Bronchial epithelial cell (primary cell): ENCODE results near the gene TRIM5. TPM values are rescaled to one million over a fixed set of nuclear protein-coding genes. Genes with fewer than 3 reads are reported as not detected.
"Not testable (repeated sequence)": the region's sequence is repeated elsewhere in the genome, so short reads cannot be mapped to it uniquely, and the experiment has no call there.

ENCODE experiments used
- DNase-seq: peaks from one replicate; pipeline ENCODE4 v3.0.0-alpha.2; 2010; ENCODE audit warnings: low read depth
- FAIRE-seq: peaks from 2 replicates; lab custom pipeline; 2011; peaks lifted over from hg19 to GRCh38; lab: Jason Lieb, UNC
- H3K27me3 ChIP-seq: 2 replicates; pipeline ENCODE4 v1.5.1; 2011; ENCODE audit warnings: low read length; ENCODE audit not compliant: control insufficient read depth, insufficient read depth
- H3K36me3 ChIP-seq: 2 replicates; pipeline ENCODE4 v1.5.1; 2011; ENCODE audit warnings: low read length; ENCODE audit not compliant: control insufficient read depth, insufficient read depth
- H3K4me3 ChIP-seq: 2 replicates; pipeline ENCODE4 v1.5.1; 2011; ENCODE audit warnings: mild to moderate bottlenecking, low read depth, low read length, control low read depth
- CTCF ChIP-seq: IDR thresholded peaks from 2 replicates; pipeline ENCODE4 v1.5.1; 2011; ENCODE audit warnings: mild to moderate bottlenecking, moderate library complexity, low read length, control low read depth, inconsistent platforms; ENCODE audit not compliant: insufficient read depth, severe bottlenecking
- total RNA-seq: library from RNA; depleted of rRNA; stranded (reverse); fragments of >200 nt; gene quantifications from 2 replicates; pipeline ENCODE4 v1.2.1, GENCODE V29; 2014

TRIM5 gene
- total RNA-seq, 1 donor from 2014 or later, result 32.9 TPM

- peaks cover 1% of the 10 kb centered on the region for H3K36me3 ChIP-seq
- DNase-seq (no peak), FAIRE-seq (no peak)
- no peak for TF ChIP-seq CTCF
- H3K27me3 ChIP-seq, result no peaks in the 10 kb centered on the region
- no peak overlapping the region for H3K4me3 ChIP-seq
These were observed 15.7 kb upstream of the TRIM5 start for GRCh38 chr11:5700421-5701054.

GRCh38 chr11:5698281-5698680 is 13.4 kb upstream of the TRIM5 start:
- no peaks in the 10 kb centered on the region for H3K27me3 ChIP-seq
- no peak for TF ChIP-seq CTCF
- DNase-seq (no peak), FAIRE-seq (no peak)
- no peak overlapping the region for H3K4me3 ChIP-seq
- H3K36me3 ChIP-seq, result peaks cover 1% of the 10 kb centered on the region

- H3K27me3 ChIP-seq, result no peaks in the 10 kb centered on the region
- peaks cover 1% of the 10 kb centered on the region for H3K36me3 ChIP-seq
- no peak overlapping the region for H3K4me3 ChIP-seq
- DNase-seq (no peak), FAIRE-seq (no peak)
- TF ChIP-seq CTCF, result no peak
These were observed 11.3 kb upstream of the TRIM5 start for GRCh38 chr11:5696210-5696609.

GRCh38 chr11:5695580-5695979 is 10.7 kb upstream of the TRIM5 start:
- peaks cover 1% of the 10 kb centered on the region for H3K36me3 ChIP-seq
- no peak for FAIRE-seq
- no peak for DNase-seq
- H3K27me3 ChIP-seq, result no peaks in the 10 kb centered on the region
- no peak overlapping the region for H3K4me3 ChIP-seq
- no peak for TF ChIP-seq CTCF

- TF ChIP-seq CTCF, result no peak
- no peak for FAIRE-seq
- no peaks in the 10 kb centered on the region for H3K27me3 ChIP-seq
- H3K4me3 ChIP-seq, result no peak overlapping the region
- no peak for DNase-seq
- H3K36me3 ChIP-seq, result peaks cover 1% of the 10 kb centered on the region
These were observed 9.8 kb upstream of the TRIM5 start for GRCh38 chr11:5694642-5695041.

GRCh38 chr11:5691964-5692361 is 7.1 kb upstream of the TRIM5 start:
- no peak for DNase-seq
- no peak for TF ChIP-seq CTCF
- H3K27me3 ChIP-seq, result no peaks in the 10 kb centered on the region
- H3K36me3 ChIP-seq, result peaks cover 1% of the 10 kb centered on the region
- no peak overlapping the region for H3K4me3 ChIP-seq
- no peak for FAIRE-seq

GRCh38 chr11:5691238-5691963 is 6.5 kb upstream of the TRIM5 start:
- not testable (repeated sequence) for H3K27me3 ChIP-seq, DNase-seq, H3K36me3 ChIP-seq, FAIRE-seq
- H3K4me3 ChIP-seq, result peak overlapping the region; percentile 42
